T47D (cell line): Measurements from ENCODE around the gene RTN4R.
"Not testable (repeated sequence)": the region's sequence is repeated elsewhere in the genome, so short reads cannot be mapped to it uniquely, and the experiment has no call there.

ENCODE experiments used
- DNase-seq, 2 experiments: peaks; one replicate each; pipeline versions ENCODE4 v3.0.0 to v3.0.0-alpha.2; 2011 to 2012; ENCODE audit warnings: low read depth in 1 of 2, low spot score in 1 of 2
- JUND ChIP-seq: IDR thresholded peaks from 2 replicates; pipeline ENCODE4 v1.6.1; 2012; ENCODE audit warnings: low read depth
- in situ Hi-C: cut with HindIII; loops from 2 replicates; pipeline ENCODE4 v1.10.0; 2016; ENCODE audit warnings: low sequenced_read_pairs, low pct_unique_long_range_greater_than_20kb

Gene RTN4R

GRCh38 chr22:20297414-20298109, 29.4 kb upstream of the RTN4R start:
- no peak for TF ChIP-seq JUND
- in situ Hi-C loops, result no loop called here
- DNase-seq, result no peak

GRCh38 chr22:20296598-20296997, 28.5 kb upstream of the RTN4R start:
- no peak for DNase-seq
- no peak for TF ChIP-seq JUND
- in situ Hi-C loops, result no loop called here

GRCh38 chr22:20295262-20296064, 27.3 kb upstream of the RTN4R start:
- no peak for TF ChIP-seq JUND
- no peak for DNase-seq
- in situ Hi-C loops, result no loop called here

GRCh38 chr22:20292673-20293232, 24.6 kb upstream of the RTN4R start:
- TF ChIP-seq JUND, result no peak
- no peak for DNase-seq
- in situ Hi-C loops, result no loop called here

- in situ Hi-C loops, result no loop called here
- no peak for DNase-seq
- TF ChIP-seq JUND, result no peak
These were observed 24.0 kb upstream of the RTN4R start for GRCh38 chr22:20292108-20292507.

GRCh38 chr22:20291604-20292063, 23.5 kb upstream of the RTN4R start:
- no peak for TF ChIP-seq JUND
- DNase-seq, result no peak
- in situ Hi-C loops, result no loop called here

GRCh38 chr22:20291249-20291586, 23.1 kb upstream of the RTN4R start:
- no peak for DNase-seq
- in situ Hi-C loops, result no loop called here
- no peak for TF ChIP-seq JUND

GRCh38 chr22:20290578-20291248, 22.6 kb upstream of the RTN4R start:
- no peak for TF ChIP-seq JUND
- in situ Hi-C loops, result no loop called here

GRCh38 chr22:20290045-20290392, 21.9 kb upstream of the RTN4R start:
- in situ Hi-C loops, result no loop called here
- no peak for TF ChIP-seq JUND
- no peak for DNase-seq

More at GRCh38 chr22:20290578-20291248, 22.6 kb upstream of the RTN4R start:
- no peak for DNase-seq

- in situ Hi-C loops, DNase-seq: not testable (repeated sequence)
These were observed 21.3 kb upstream of the RTN4R start for GRCh38 chr22:20289182-20290044.

GRCh38 chr22:20286784-20287423, 18.8 kb upstream of the RTN4R start:
- DNase-seq, in situ Hi-C loops: not testable (repeated sequence)

- in situ Hi-C loops, DNase-seq: not testable (repeated sequence)
These were observed 18.2 kb upstream of the RTN4R start for GRCh38 chr22:20286312-20286660.

- in situ Hi-C loops, result not testable (repeated sequence)
- peak; percentile 47 to 52 for DNase-seq
These were observed 17.6 kb upstream of the RTN4R start for GRCh38 chr22:20285473-20286311.
